ENCODE results near the gene RUNX1.
"Not testable (repeated sequence)": the region's sequence is repeated elsewhere in the genome, so short reads cannot be mapped to it uniquely, and the experiment has no call there.

The RUNX1 gene

DNA sequence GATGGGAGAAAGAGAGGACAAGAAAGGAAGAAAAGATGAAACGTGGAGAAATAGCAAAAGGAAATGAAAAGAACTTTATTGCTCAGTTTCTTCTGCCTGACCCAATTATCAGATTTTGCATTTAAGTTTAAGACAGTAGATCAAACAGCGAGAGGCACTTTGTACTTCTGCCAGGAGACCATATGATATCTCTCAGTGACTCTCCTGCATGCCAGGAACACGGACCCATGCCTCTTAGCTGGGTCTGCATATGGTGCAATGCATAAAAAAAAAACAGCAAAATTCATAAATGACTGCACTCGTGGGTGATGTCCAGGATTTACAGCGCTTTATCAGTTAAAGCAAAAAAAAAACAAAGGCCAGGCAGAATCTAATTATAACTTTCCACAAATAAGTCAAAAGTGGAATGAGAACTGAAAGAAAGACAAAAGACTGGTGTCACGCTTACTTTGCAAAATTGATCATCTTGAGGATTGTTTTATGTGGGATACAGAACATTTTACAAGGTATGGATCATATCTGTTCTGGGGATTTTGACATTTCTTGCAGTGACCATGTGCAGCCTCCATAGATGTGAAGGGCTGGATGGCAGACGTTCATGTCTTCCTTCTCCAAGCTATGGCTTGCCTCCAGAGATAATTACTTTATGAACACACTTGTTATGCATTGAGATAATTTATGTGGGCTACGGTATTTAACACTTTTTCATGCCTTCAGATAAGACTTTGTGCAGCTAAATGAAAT is 79.5 kb downstream of the RUNX1 start:
- no peak for DNase-seq (ENCODE audit: low spot score)

DNA sequence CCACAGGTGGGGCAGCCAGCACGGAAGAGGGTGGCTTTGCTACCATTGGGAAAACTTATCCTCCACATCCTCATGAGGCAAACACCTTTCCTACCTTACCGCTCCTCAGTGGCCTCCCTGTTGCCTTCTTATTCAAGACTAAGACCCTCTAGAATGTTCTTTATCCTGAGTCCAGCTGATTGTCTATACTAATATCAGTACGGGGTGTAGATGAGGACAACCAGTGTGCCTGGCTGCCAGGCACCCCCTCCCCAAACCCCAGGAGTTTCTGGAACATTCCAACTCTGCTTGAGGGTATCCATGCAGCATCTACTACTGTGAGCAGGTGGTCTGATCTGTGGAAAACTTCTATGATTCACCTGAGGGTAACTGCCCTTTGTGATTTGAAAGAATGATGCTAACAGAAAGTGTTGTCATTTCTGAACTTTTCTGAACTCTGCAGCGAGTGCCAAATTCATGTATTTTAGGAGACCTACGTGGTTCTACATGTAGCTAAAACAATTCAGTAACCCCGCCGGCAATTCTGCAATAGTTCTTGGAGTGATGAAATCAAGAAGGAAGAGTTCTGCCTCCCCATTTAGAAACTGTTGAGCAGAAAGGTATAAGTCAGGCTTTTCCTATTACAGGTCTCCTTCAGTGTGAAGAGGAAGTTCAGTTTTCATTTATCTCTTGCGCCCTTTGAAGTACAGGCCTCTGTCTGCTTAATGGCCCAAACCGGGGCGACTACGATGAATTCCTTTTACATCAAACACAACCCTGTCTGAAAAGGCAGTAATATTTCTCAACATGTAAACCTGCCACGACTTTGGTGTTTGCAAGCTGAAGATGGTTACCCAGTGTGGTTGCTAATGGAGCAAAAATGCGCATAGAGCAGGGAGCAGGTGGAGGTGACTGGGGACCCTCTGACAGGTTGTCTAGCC is 80.4 kb downstream of the RUNX1 start:
- no peak for DNase-seq (ENCODE audit: low spot score)

- no peak for DNase-seq (ENCODE audit: low spot score)
These were observed 81.4 kb downstream of the RUNX1 start for GRCh38 chr21:34967509-34968289.

GRCh38 chr21:34966881-34967280 is 82.2 kb downstream of the RUNX1 start:
- DNase-seq (ENCODE audit: low spot score): not testable (repeated sequence)

DNA sequence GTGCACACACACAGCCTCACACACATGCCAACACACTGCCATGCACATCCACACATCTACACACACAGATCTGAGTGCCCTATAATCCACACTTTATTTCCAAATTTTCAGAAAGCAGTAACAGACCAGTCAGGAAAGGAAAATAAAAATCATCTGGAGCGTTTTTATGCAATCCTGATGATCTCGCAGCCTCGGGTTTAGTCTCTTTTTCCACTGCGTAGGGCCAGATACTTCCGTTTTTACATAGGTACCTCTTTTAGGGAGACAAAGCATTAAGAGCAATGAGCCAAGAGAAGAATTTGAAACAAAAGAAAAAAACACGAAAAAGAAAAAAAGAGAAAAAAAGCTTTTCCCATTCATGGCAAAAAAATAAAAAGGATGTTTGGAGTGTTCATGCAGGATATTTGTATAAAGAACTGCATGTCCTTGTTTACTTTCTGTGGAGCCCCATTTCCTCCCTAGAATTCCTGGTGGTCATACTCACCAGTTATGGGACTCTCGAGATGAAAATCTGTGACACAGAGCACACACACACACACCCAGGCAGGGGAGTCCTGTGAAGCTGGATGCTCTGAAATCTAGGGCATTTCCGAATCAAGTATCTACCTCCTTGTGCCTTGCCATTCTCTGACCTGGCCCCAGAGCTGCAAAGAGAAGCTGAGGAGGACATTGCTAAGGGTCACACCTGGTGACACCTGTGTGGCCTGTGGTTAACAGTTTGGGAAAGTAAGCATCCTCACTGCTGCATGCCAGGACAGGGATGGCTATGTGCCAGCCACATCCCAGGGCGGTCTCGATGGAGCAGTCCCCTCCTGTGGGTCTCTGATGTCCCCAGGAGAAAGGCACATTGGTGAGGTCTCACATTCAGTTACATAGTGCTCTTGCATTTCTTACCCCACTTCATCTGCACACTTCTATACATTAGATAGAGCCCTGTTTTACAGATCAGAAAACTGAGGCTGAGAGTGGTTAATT is 83.6 kb downstream of the RUNX1 start:
- DNase-seq (ENCODE audit: low spot score): no peak

DNA sequence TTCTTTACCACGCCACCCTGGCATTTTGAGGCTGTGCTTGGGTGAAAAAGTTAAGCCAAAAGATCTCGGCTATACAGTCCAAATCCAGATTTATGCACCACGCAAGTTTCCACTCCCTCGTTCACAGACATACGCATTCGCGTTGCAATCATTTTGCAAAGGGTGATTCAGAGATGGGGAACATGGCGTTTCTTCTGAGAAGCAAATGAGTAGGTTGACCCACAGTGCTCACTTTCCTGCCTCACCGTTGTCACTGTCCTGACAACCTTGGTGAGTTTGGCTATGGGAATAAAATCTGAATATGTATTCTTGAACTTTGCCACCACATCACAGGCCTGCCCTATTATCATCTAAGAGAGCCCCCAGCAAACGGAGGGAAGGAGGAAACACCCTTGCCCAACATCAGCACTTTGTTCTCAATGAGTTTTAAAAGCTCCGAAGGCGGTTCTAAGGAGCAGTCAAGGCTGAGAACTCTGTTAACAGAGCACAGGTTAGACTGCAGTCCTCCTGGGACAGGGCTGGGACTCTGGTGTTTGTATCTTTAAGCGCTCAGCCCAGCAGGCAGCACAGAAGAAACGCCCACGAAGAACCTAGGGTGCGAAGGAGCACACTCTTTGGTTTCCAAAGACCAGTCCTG is 86.4 kb downstream of the RUNX1 start:
- DNase-seq (ENCODE audit: low spot score): no peak

GRCh38 chr21:34962136-34962535 is 87.0 kb downstream of the RUNX1 start:
- DNase-seq (ENCODE audit: low spot score): no peak

DNA sequence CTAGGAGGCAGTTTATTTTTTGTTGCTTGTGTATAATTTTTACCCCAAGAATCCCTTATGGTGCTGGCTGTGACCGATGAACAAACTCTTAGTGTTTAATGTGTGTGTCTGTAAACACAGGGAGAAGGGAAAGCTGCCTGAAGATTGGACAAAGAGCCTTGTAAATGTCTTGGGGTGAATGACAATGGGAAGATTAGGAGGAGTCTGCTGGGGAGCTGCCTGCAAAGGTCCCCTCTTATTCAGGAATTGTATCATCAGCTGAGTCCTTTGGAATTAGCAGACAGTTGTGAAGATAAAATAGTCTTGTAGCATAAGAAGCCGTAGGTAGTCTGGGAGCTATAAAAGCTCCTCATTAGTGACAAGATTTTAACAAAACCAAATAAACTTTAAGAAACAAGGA is 88.4 kb downstream of the RUNX1 start:
- no peak for DNase-seq (ENCODE audit: low spot score)

DNA sequence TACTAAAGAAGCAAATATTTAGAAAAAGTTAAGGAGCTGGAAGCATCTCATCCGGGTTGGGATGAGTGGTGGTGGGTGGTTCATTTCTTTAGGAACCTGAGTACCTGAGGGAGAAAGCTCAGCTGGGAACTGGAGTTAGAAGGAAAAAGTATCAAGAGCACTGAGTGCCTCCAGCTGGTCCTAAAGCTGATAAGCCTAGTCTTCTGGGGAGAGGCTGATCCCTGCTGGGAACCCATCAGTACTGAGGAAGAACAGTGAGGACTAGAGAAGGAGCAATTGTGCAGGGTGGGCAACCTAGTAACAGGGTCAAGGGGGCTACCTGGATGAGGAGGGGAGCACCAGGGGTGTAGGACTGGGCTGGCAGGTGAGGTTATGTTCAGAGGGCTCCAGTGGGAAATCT is 89.5 kb downstream of the RUNX1 start:
- no peak for DNase-seq (ENCODE audit: low spot score)

- DNase-seq (ENCODE audit: low spot score): no peak
These were observed 91.1 kb downstream of the RUNX1 start for GRCh38 chr21:34958040-34958439.

DNA sequence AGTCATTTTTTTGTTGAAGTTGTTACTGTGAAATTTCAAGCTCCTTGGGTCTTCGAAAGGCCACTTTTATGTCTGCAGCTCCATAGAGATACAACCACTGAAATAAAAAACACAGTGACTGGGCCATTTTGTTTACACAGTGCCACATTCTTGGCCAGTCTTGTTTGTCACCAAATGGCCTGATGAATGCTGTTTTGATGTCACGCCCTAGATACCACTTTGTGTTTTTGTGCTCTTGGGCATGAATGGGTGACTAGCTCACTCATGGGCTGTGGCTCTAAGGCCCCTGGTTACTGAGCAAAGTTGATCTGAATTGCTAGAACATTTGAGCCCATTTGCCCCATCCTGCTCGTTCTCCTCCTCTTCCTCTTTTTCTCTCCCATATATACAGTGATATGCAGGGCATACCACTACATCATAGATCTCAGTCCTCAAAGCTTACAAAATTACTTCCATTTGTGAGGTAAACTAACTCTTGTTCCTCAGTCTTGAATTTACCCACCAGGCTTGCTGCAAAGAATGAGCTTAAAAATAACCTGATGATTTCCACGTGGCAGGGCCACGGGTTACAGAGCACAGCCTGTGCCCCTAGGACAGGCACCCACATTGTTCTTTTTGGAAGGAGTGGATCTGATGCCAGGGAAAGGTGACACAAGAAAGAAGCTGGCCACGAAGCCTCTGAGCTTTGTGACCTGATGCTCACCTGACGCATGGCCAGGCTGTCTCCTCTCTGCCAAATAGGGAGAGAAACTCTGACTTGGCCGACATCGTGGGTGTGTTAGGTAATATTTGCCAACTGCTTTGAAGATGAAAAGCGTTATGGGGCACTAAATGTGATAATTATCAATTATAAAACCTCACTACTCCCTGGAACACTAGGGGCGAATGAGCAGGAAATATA is 92.4 kb downstream of the RUNX1 start:
- DNase-seq (ENCODE audit: low spot score): no peak

DNA sequence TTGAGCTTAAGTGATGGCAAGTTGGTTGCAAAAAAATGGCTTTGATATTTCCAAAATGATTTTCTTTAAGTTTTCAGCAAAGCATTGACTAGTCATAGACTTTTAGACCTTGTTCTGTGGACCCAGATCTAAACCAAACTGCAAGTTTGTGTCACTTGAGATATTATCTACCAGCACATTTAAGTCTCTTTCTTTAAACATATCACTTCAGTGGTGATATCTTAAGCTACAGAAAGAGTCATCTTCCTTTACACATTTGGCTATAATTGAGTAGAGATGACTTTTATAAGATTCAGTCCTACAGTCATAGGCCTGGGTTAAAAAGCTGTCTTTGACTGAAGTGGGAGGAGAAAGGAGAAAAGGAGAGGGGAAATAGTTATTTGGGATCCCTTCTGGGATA is 95.2 kb downstream of the RUNX1 start:
- DNase-seq (ENCODE audit: low spot score): no peak

DNA sequence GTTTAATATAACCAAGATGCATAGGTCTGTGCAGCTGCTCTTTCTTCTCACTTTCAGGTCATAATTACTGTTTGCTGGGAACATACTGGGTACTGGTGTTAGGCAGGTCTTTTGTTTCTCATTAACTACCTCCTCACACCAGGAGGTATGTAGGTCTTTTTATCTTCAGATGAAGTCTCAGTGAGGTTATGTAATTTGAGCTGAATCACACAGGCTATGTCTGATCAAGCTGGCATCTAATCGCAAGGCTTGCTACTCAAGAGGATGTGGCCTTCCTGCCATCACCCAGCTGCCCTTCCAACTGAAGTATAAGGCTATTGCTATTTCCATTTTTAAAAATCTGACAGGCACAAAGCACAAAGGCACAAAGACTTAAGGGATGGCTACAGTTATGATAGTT is 96.4 kb downstream of the RUNX1 start:
- DNase-seq (ENCODE audit: low spot score): no peak

GRCh38 chr21:34951868-34952267 is 97.2 kb downstream of the RUNX1 start:
- not testable (repeated sequence) for DNase-seq (ENCODE audit: low spot score)

GRCh38 chr21:34950980-34951379 is 98.1 kb downstream of the RUNX1 start:
- no peak for DNase-seq (ENCODE audit: low spot score)

GRCh38 chr21:34949499-34949898 is 99.6 kb downstream of the RUNX1 start:
- DNase-seq (ENCODE audit: low spot score): no peak

DNA sequence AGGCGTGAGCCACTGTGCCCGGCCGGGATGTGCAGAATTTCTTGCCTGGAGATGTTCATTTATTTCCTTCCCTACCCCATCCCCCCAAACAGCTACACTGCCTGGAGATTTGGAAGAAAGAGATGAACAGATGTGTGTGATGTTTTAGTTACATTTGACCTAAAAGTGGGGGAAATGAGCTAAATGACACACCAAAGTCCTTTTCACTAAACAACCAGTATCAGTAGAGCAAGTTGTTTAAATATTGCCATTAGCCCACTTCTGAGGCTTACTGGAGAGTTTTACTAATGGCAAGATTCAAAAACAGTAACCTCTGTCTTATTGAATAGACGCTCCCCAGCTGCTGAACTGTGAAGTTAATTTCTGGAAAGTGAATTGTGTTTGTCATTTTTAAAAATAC is 100.1 kb downstream of the RUNX1 start:
- DNase-seq (ENCODE audit: low spot score): no peak

DNA sequence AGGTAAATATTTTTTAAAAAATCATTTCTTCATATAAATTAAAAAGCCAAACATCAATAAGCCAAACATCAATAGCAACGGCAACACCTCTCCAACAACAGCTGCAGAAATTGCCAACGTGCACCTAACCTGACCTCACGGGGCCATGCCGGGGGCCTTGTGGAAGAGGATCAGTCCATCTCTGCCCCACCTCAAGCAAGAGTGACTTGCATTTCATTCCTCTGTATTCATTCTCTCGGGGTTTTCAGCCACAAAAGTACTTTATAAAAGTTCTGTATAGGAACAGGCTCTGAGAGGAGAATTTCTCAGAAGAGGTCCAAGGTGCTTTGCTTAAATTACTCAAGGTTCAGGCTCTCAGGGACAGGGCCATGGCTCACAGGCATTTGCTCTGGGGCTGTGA is 100.9 kb downstream of the RUNX1 start:
- no peak for DNase-seq (ENCODE audit: low spot score)

DNA sequence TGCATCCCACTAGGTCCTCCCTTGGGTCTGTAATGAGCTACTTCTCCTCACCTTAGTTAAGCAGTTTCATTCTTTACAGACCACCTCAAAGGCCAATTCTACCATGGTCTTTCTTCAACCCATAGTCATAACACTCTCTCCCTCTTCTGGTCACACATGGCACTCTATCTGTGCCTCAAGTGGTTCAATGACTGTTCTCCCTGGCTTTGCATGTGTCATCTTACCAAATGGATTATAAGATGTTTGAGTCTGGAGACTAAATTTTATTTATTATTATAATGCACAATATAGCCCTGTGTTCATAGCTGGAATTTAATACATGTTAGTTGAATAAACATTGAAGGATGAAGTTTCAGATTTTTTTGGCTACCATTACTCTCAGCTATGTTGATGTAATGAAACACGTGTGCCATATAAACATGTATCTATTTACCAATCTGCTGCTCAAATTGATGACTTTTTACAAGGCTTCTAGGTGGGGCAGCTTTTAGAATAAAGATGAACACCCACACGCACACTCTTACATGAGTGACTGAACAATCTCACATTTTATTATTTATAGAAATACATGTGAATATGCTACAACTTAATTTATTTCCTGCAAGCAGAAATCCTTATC is 102.1 kb downstream of the RUNX1 start:
- DNase-seq (ENCODE audit: low spot score): no peak

All from ecto neural progenitor cell (in vitro differentiated cells).